HFFc6 (cell line): Measurements from ENCODE around the gene GPR89A. TPM values are rescaled to one million over a fixed set of nuclear protein-coding genes. Genes with fewer than 3 reads are reported as not detected.
A peak's percentile ranks its signal among the peaks of the same experiment; 100 is the strongest.
"Not testable (repeated sequence)": the region's sequence is repeated elsewhere in the genome, so short reads cannot be mapped to it uniquely, and the experiment has no call there.

Source experiments
- DNase-seq: peaks from one replicate; pipeline ENCODE4 v3.0.0-alpha.2; 2018
- H3K27ac Mint-ChIP-seq: 2 replicates; pipeline ENCODE4 v1.8.0; 2020; ENCODE audit warnings: mild to moderate bottlenecking, mixed read lengths
- H3K27me3 Mint-ChIP-seq: 2 replicates; pipeline ENCODE4 v1.8.0; 2021; ENCODE audit warnings: mild to moderate bottlenecking, moderate library complexity, mixed read lengths; ENCODE audit not compliant: insufficient read depth
- H3K36me3 Mint-ChIP-seq: 2 replicates; pipeline ENCODE4 v1.8.0; 2021; ENCODE audit warnings: low read depth, mixed read lengths
- H3K4me1 Mint-ChIP-seq: 2 replicates; pipeline ENCODE4 v1.8.0; 2020; ENCODE audit warnings: low read depth, mixed read lengths
- H3K4me3 Mint-ChIP-seq: 2 replicates; pipeline ENCODE4 v1.8.0; 2020; ENCODE audit warnings: mild to moderate bottlenecking, moderate library complexity, mixed read lengths
- H3K9me3 Mint-ChIP-seq: 2 replicates; pipeline ENCODE4 v1.8.0; 2020; ENCODE audit warnings: mild to moderate bottlenecking, mixed read lengths
- CTCF ChIP-seq: fragments of 200-600 bp; sonication (generic); IDR thresholded peaks from 2 replicates; pipeline ENCODE4 v1.5.0; 2021; ENCODE audit warnings: antibody characterized with exemption, mild to moderate bottlenecking
- total RNA-seq, 6 experiments: library from RNA; stranded (reverse); fragmentation: NEBNext Ultra II Directional; extraction: Animal tissue kit (Norgen Biotek cat#: 25700); gene quantifications; 2 replicates in 1 of 6; 3 replicates in 5 of 6; pipeline ENCODE4 v1.2.3, GENCODE V29; 2021

Gene GPR89A
- total RNA-seq, 6 experiments from 2014 or later, result 17.1 to 22.0 (median 19.9) TPM

DNA sequence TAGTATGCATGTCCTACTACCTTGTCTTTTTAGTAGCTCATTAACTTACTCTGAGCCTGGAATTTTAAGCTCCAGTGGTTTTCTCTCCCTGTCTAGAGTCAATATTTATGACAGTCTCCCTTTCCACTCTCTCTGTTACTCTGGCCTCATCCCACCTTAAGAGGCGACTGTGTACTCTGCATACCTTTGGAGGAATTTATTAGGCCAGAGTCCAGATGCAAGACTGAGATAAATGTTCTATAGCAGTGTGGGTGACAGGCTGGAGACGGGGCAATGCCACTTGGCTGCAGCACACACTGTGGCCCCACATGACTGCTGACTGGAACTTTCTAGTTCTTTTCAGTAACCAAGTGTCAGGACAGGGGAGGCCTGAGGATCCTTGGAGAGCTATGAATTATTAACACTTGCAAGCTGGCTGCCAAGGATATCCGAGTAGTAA lies 103.4 kb downstream of the GPR89A start:
- H3K4me1 Mint-ChIP-seq, result peaks cover 53% of the 10 kb centered on the region
- no peak for TF ChIP-seq CTCF
- no peak overlapping the region for H3K4me3 Mint-ChIP-seq
- H3K9me3 Mint-ChIP-seq, result no peaks in the 10 kb centered on the region
- H3K36me3 Mint-ChIP-seq, result peaks cover 8% of the 10 kb centered on the region; the same call in 1 of the 2 replicates
- DNase-seq, result no peak
- peak overlapping the region; percentile 4; the same call in 1 of the 2 replicates for H3K27ac Mint-ChIP-seq
- H3K27me3 Mint-ChIP-seq, result no peaks in the 10 kb centered on the region; the same call in 1 of the 2 replicates

GRCh38 chr1:145714524-145715111 lies 106.8 kb downstream of the GPR89A start:
- Mint-ChIP-seq H3K9me3 (no peaks in the 10 kb centered on the region), H3K36me3 (peaks cover 8% of the 10 kb centered on the region; the same call in 1 of the 2 replicates), H3K4me3 (no peak overlapping the region), H3K27ac (no peak overlapping the region), H3K27me3 (no peaks in the 10 kb centered on the region; the same call in 1 of the 2 replicates), H3K4me1 (peaks cover 51% of the 10 kb centered on the region)
- no peak for TF ChIP-seq CTCF
- DNase-seq, result no peak

DNA sequence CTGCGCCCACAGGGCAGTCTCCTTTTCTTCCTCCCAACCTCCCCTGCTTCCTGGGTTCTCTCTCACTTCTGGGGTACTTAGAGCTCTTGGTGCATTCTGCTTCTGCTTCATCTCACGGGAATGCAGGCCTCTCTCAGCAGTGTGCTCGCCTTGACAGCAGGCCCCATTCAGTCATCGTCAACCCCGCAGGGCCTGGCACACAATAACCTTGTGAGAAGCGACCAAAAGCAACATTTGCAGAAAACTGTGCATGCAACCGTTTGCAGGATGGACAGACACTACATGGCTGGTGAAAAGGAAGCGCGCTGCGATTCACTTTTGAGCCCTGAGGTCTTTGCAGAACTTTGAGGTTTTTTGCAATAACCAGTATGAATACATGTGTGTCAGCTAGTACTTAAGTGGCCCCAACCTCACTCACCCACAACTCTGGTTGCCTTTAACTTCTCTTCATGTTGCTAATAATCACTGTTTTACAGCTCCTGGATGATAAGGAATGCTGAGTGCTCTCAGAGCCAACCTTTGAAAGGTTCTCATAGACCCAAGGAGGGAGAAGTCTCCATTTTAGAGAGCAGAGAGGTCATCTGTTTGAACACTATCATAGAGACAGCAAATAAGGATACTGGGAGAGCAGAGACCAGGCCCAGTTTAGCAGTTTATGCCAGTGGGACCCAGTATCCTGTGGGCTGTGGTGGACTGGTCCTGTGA lies 109.0 kb downstream of the GPR89A start:
- Mint-ChIP-seq H3K27me3 (no peaks in the 10 kb centered on the region; the same call in 1 of the 2 replicates), H3K27ac (peak overlapping the region; percentile 70), H3K4me1 (peaks cover 57% of the 10 kb centered on the region), H3K36me3 (no peaks in the 10 kb centered on the region), H3K9me3 (no peaks in the 10 kb centered on the region), H3K4me3 (no peak overlapping the region)
- peak; percentile 18 for DNase-seq
- TF ChIP-seq CTCF, result no peak

DNA sequence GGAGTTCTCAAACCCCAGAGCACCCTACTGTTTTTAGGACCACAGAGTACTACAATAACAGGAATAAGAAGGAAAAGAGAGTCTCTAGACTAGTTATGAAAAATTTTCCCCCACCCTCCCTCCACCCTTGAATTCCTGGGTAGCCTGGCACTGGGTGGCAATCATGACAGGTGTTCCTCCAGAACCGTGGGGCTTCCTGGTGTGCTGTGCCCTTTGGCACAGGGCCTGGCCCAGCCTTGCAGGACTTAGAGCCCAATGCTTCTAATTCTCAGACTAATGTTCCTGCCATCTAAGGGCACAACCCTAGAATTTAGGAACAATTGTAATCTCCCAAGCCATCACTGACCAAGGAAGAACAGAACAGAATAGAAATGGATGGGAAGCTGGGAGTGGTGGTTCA lies 110.0 kb downstream of the GPR89A start:
- DNase-seq, result no peak
- no peaks in the 10 kb centered on the region for H3K36me3 Mint-ChIP-seq
- peaks cover 60% of the 10 kb centered on the region for H3K4me1 Mint-ChIP-seq
- no peaks in the 10 kb centered on the region; the same call in 1 of the 2 replicates for H3K27me3 Mint-ChIP-seq
- TF ChIP-seq CTCF, result no peak
- no peak overlapping the region for H3K27ac Mint-ChIP-seq
- H3K4me3 Mint-ChIP-seq, result no peak overlapping the region
- H3K9me3 Mint-ChIP-seq, result no peaks in the 10 kb centered on the region

DNA sequence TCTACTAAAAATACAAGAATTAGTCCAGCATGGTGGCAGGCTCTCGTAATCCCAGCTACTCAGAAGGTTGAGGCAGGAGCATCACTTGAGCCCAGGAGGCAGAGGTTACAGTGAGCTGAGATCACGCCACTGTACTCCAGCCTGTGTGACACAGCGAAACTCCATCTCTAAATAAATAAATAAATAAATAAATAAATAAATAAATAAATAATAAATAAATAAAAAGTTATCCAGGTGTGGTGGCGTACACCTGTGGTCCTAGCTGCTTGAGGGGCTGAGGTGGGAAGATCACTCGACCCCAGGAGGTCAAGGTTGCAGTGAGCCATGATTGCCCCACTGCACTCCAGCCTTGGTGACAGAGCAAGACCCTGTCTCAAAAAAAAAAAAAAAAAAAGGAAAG lies 110.7 kb downstream of the GPR89A start:
- not testable (repeated sequence) for DNase-seq, H3K27ac Mint-ChIP-seq, H3K27me3 Mint-ChIP-seq, H3K36me3 Mint-ChIP-seq, H3K4me3 Mint-ChIP-seq, H3K9me3 Mint-ChIP-seq
- peaks cover 60% of the 10 kb centered on the region for H3K4me1 Mint-ChIP-seq
